Fibroblast of lung (primary cell): Measurements from ENCODE around the gene EIF3J. TPM values are rescaled to one million over a fixed set of nuclear protein-coding genes. Genes with fewer than 3 reads are reported as not detected.

Experiments used
- DNase-seq, 2 donors: peaks; one replicate each; pipeline versions ENCODE4 v3.0.0 to v3.0.0-alpha.2; 2010; ENCODE audit warnings: low read depth in 2 of 2
- H2AFZ ChIP-seq: 2 replicates; pipeline ENCODE4 v1.5.1; 2012; ENCODE audit warnings: low read length, control low read depth, inconsistent platforms
- H3K27ac ChIP-seq: 2 replicates; pipeline ENCODE4 v1.5.1; 2011; ENCODE audit warnings: low read length, control low read depth; ENCODE audit not compliant: insufficient read depth
- H3K27me3 ChIP-seq: 2 replicates; pipeline ENCODE4 v1.5.1; 2011; ENCODE audit warnings: mild to moderate bottlenecking, low read length; ENCODE audit not compliant: control insufficient read depth, insufficient read depth
- H3K36me3 ChIP-seq: 2 replicates; pipeline ENCODE4 v1.5.1; 2011; ENCODE audit warnings: low read length; ENCODE audit not compliant: control insufficient read depth, insufficient read depth
- H3K4me1 ChIP-seq: 2 replicates; pipeline ENCODE4 v1.5.1; 2011; ENCODE audit warnings: low read length; ENCODE audit not compliant: control insufficient read depth, insufficient read depth; ENCODE audit errors: extremely low read depth
- H3K4me2 ChIP-seq: 2 replicates; pipeline ENCODE4 v1.5.1; 2011; ENCODE audit warnings: low read length, control low read depth; ENCODE audit not compliant: insufficient read depth; ENCODE audit errors: extremely low read depth
- H3K4me3 ChIP-seq, 4 experiments: fragments of 200-600 bp in 1 of 4; sonication (generic) in 1 of 4; replicated peaks in 1 of 4; 2 replicates each; pipeline ENCODE4 v1.5.1; 2011 to 2016; ENCODE audit warnings: low read length in 4 of 4, low read depth in 3 of 4, mild to moderate bottlenecking in 3 of 4, control low read depth in 2 of 4, inconsistent platforms in 1 of 4, mixed read lengths in 1 of 4; ENCODE audit not compliant: insufficient read depth in 1 of 4; ENCODE audit errors: control extremely low read depth in 1 of 4
- H3K79me2 ChIP-seq: 2 replicates; pipeline ENCODE4 v1.5.1; 2012; ENCODE audit warnings: mild to moderate bottlenecking, low read length, inconsistent platforms; ENCODE audit not compliant: control insufficient read depth, insufficient read depth
- H3K9ac ChIP-seq: 2 replicates; pipeline ENCODE4 v1.5.1; 2011; ENCODE audit warnings: mild to moderate bottlenecking, low read length, control low read depth; ENCODE audit not compliant: insufficient read depth
- H3K9me3 ChIP-seq: 2 replicates; pipeline ENCODE4 v1.5.1; 2012; ENCODE audit warnings: low read depth, low read length; ENCODE audit not compliant: control insufficient read depth, insufficient read depth
- H4K20me1 ChIP-seq: 2 replicates; pipeline ENCODE4 v1.5.1; 2011; ENCODE audit warnings: low read length; ENCODE audit not compliant: control insufficient read depth, insufficient read depth; ENCODE audit errors: extremely low read depth
- EZH2 ChIP-seq: IDR thresholded peaks from 2 replicates; pipeline ENCODE4 v1.5.1; 2012; ENCODE audit warnings: low read length, control low read depth, mild to moderate bottlenecking; ENCODE audit errors: missing control alignments
- polyA plus RNA-seq, 2 donors: library from polyadenylated mRNA; depleted of rRNA in 1 of 2; stranded (reverse) in 1 of 2; unstranded in 1 of 2; fragments of >200 nt; gene quantifications; 2 replicates each; pipeline ENCODE4 v1.2.1, GENCODE V29; 2011 to 2012; ENCODE audit warnings: missing spikeins in 1 of 2
- total RNA-seq: library from RNA; depleted of rRNA; stranded (reverse); fragments of >200 nt; gene quantifications from 2 replicates; pipeline ENCODE4 v1.2.1, GENCODE V29; 2014
- TF ChIP-seq, protein P1 (sequence below), 2 donors: IDR thresholded peaks in 1 of 2; conservative IDR thresholded peaks in 1 of 2; 1 replicate in 1 of 2; 2 replicates in 1 of 2; pipeline ENCODE4 v1.5.1; 2011 to 2012; ENCODE audit warnings: low read length in 2 of 2, control low read depth in 1 of 2, inconsistent platforms in 1 of 2, low read depth in 1 of 2, mild to moderate bottlenecking in 1 of 2

Gene EIF3J
- total and polyA plus RNA-seq, 2 donors (not counting 1 experiment from before 2014, with no cell fraction given): 34.8 to 72.9 TPM

DNA sequence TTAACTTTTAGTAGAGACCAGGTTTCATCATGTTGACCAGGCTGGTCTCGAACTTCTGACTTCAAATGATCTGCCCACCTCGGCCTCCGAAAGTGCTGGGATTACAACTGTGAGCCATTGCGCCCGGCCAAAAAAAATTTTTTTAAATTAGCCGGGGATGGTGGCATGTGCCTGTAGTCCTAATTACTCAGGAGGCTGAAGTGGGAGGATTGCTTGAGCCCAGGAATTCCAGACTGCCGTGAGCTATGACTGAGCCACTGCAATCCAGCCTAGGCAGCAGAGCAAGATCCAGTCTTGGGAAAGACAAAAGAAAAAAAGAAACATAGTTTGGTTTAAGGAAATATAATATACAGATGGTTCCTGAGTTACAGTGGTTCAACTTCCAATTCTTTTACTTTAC, 44.9 kb upstream of the EIF3J start:
- Histone ChIP-seq H3K36me3 (peaks cover 4% of the 10 kb centered on the region), H3K4me3 (no peak overlapping the region), H3K27ac (no peak overlapping the region), H3K4me2 (no peak overlapping the region), H3K9ac (no peak overlapping the region), H4K20me1 (no peaks in the 10 kb centered on the region), H3K9me3 (no peaks in the 10 kb centered on the region), H2AFZ (no peak overlapping the region), H3K27me3 (no peaks in the 10 kb centered on the region), H3K79me2 (peaks cover 5% of the 10 kb centered on the region), H3K4me1 (peaks cover 7% of the 10 kb centered on the region)
- no peak for DNase-seq
- no peak for TF ChIP-seq EZH2
- TF ChIP-seq, protein P1, sequence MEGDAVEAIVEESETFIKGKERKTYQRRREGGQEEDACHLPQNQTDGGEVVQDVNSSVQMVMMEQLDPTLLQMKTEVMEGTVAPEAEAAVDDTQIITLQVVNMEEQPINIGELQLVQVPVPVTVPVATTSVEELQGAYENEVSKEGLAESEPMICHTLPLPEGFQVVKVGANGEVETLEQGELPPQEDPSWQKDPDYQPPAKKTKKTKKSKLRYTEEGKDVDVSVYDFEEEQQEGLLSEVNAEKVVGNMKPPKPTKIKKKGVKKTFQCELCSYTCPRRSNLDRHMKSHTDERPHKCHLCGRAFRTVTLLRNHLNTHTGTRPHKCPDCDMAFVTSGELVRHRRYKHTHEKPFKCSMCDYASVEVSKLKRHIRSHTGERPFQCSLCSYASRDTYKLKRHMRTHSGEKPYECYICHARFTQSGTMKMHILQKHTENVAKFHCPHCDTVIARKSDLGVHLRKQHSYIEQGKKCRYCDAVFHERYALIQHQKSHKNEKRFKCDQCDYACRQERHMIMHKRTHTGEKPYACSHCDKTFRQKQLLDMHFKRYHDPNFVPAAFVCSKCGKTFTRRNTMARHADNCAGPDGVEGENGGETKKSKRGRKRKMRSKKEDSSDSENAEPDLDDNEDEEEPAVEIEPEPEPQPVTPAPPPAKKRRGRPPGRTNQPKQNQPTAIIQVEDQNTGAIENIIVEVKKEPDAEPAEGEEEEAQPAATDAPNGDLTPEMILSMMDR (conservative IDR thresholded peaks at IDR 0.05 in 1 of 2, IDR thresholded peaks at IDR 0.05 in 1 of 2; ENCODE audit: low read depth in 1 of 2, low read length in 2 of 2): no peak

DNA sequence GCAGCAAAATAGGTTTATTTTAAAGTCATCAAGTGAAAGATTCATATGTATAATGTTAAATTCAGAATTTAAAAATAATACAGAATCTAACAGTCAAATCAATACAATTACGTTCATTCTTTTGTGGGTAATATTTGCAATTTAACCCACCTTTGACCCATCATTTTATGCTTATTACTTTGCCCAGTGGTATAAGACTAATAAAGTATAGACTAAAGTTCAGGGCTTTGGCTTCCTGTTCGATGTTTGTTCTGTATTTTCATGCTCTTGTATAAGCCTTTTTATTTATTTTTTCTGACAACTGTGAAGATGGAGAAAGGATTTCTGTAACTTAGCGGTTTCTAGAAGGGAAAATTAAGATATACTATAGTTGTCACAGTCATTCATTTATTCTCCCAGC, 44.3 kb upstream of the EIF3J start:
- H3K9me3 ChIP-seq: no peaks in the 10 kb centered on the region

DNA sequence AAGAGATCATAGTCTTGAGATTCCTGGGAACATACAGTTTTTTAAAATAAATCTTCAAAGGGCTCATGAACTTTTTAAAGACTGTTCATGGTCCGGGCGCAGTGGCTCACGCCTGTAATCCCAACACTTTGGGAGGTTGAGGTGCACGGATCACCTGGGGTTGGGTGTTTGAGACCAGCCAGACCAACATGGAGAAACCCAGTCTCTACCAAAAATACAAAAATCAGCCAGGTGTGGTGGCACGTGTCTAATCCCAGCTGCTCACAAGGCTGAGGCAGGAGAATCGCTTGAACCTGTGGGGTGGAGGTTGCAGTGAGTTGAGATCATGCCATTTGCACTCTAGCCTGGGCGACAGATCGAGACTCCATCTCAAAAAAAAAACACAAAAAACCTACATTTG, 41.4 kb upstream of the EIF3J start:
- Histone ChIP-seq H2AFZ (no peak overlapping the region), H3K27ac (no peak overlapping the region), H3K4me2 (no peak overlapping the region), H3K9ac (no peak overlapping the region), H3K36me3 (no peaks in the 10 kb centered on the region), H3K4me3 (no peak overlapping the region), H4K20me1 (no peaks in the 10 kb centered on the region), H3K9me3 (no peaks in the 10 kb centered on the region), H3K79me2 (peaks cover 5% of the 10 kb centered on the region), H3K27me3 (no peaks in the 10 kb centered on the region), H3K4me1 (peaks cover 2% of the 10 kb centered on the region)
- no peak for TF ChIP-seq EZH2
- TF ChIP-seq, protein P1 (conservative IDR thresholded peaks at IDR 0.05 in 1 of 2, IDR thresholded peaks at IDR 0.05 in 1 of 2; ENCODE audit: low read depth in 1 of 2, low read length in 2 of 2): no peak
- no peak for DNase-seq

More for the DNA sequence above, 44.3 kb upstream of the EIF3J start:
- H3K4me3 ChIP-seq: no peak overlapping the region
- no peaks in the 10 kb centered on the region for H4K20me1 ChIP-seq
- H3K79me2 ChIP-seq: peaks cover 5% of the 10 kb centered on the region
- H3K9ac ChIP-seq: no peak overlapping the region
- H3K4me1 ChIP-seq: peaks cover 7% of the 10 kb centered on the region
- no peak overlapping the region for H3K27ac ChIP-seq
- no peak overlapping the region for H2AFZ ChIP-seq
- no peaks in the 10 kb centered on the region for H3K27me3 ChIP-seq
- H3K36me3 ChIP-seq: no peaks in the 10 kb centered on the region
- no peak for DNase-seq
- H3K4me2 ChIP-seq: no peak overlapping the region
- TF ChIP-seq, protein P1 (conservative IDR thresholded peaks at IDR 0.05 in 1 of 2, IDR thresholded peaks at IDR 0.05 in 1 of 2; ENCODE audit: low read depth in 1 of 2, low read length in 2 of 2): no peak
- no peak for TF ChIP-seq EZH2
